Mucosa of descending colon (tissue), 3 donors: Measurements from ENCODE around the gene PHKB. TPM values are rescaled to one million over a fixed set of nuclear protein-coding genes. Genes with fewer than 3 reads are reported as not detected.

Source experiments
- ATAC-seq: fragments of 200-7000 bp; cut with Tn5 transposase; one replicate; pipeline ENCODE4 v1.9.1; 2020; ENCODE audit warnings: mild to moderate bottlenecking, moderate library complexity
- DNase-seq, 3 donors: peaks; one replicate each; pipeline ENCODE4 v3.0.0-alpha.2; 2020
- H3K36me3 ChIP-seq: fragments of 200-600 bp; one replicate; pipeline ENCODE4 v1.8.0; 2021; ENCODE audit warnings: low read depth, mild to moderate bottlenecking
- H3K4me1 ChIP-seq: fragments of 200-600 bp; one replicate; pipeline ENCODE4 v1.8.0; 2021; ENCODE audit warnings: low read depth, mild to moderate bottlenecking
- H3K4me3 ChIP-seq: fragments of 200-600 bp; one replicate; pipeline ENCODE4 v1.8.0; 2021; ENCODE audit warnings: mild to moderate bottlenecking
- H3K9me3 ChIP-seq: fragments of 200-600 bp; one replicate; pipeline ENCODE4 v1.8.0; 2021; ENCODE audit warnings: mild to moderate bottlenecking
- CTCF ChIP-seq: fragments of 200-600 bp; IDR thresholded peaks from one replicate; pipeline ENCODE4 v1.8.0; 2022; ENCODE audit warnings: antibody characterized with exemption, mild to moderate bottlenecking
- intact Hi-C, 2 donors: fragments of 100-400 bp; cut with DNase I in 1 of 2; cut with micrococcal nuclease in 1 of 2; formaldehyde crosslinking; loops; one replicate each; pipeline versions ENCODE4 v1.11.0 to v1.11.1; 2022; cut with DNase I, micrococcal nuclease
- total RNA-seq, 3 donors: library from RNA; stranded (reverse); fragmentation: NEBNext Ultra II Directional in 2 of 3; extraction: Animal tissue kit (Norgen Biotek cat#: 25700) in 2 of 3; gene quantifications; one replicate each; pipeline versions ENCODE4 v1.2.1 to v1.2.4, GENCODE V29; 2021 to 2023
- donor health status: DM: no; HTN: no; CAD: no; lungs with moderate emphysema.
- donor health status: DM: no; HTN: no; CAD: no.
- donor health status: DM: no; HTN: yes; CAD: no.

Gene PHKB
- total RNA-seq, 3 donors from 2014 or later: 67.8 to 101 (median 81.4) TPM

- ATAC-seq (no peak), DNase-seq (no peak)
- no peak overlapping the region for H3K4me3 ChIP-seq
- no peaks in the 10 kb centered on the region for H3K4me1 ChIP-seq
- no peak for TF ChIP-seq CTCF
- H3K36me3 ChIP-seq: no peaks in the 10 kb centered on the region
- H3K9me3 ChIP-seq: no peaks in the 10 kb centered on the region
- intact Hi-C loops: no loop called here
Measured at GRCh38 chr16:47581114-47581513, 120.0 kb downstream of the PHKB start.

- H3K36me3 ChIP-seq: no peaks in the 10 kb centered on the region
- intact Hi-C loops: no loop called here
- H3K4me3 ChIP-seq: no peak overlapping the region
- H3K9me3 ChIP-seq: no peaks in the 10 kb centered on the region
- H3K4me1 ChIP-seq: no peaks in the 10 kb centered on the region
- DNase-seq (no peak), ATAC-seq (no peak)
- TF ChIP-seq CTCF: no peak
Measured at GRCh38 chr16:47584464-47585225, 123.5 kb downstream of the PHKB start.

GRCh38 chr16:47586121-47586520 is 125.0 kb downstream of the PHKB start:
- Histone ChIP-seq H3K4me3 (no peak overlapping the region), H3K36me3 (no peaks in the 10 kb centered on the region), H3K4me1 (no peaks in the 10 kb centered on the region), H3K9me3 (no peaks in the 10 kb centered on the region)
- DNase-seq (no peak), ATAC-seq (no peak)
- intact Hi-C loops: no loop called here
- no peak for TF ChIP-seq CTCF

GRCh38 chr16:47590472-47590871 is 129.3 kb downstream of the PHKB start:
- Histone ChIP-seq H3K4me1 (no peaks in the 10 kb centered on the region), H3K36me3 (no peaks in the 10 kb centered on the region), H3K9me3 (no peaks in the 10 kb centered on the region), H3K4me3 (no peak overlapping the region)
- no peak for DNase-seq
- TF ChIP-seq CTCF: no peak
- no peak for ATAC-seq
- intact Hi-C loops: no loop called here

GRCh38 chr16:47592232-47592631 is 131.1 kb downstream of the PHKB start:
- TF ChIP-seq CTCF: no peak
- H3K36me3 ChIP-seq: no peaks in the 10 kb centered on the region
- H3K4me1 ChIP-seq: no peaks in the 10 kb centered on the region
- no peaks in the 10 kb centered on the region for H3K9me3 ChIP-seq
- H3K4me3 ChIP-seq: no peak overlapping the region
- intact Hi-C loops: no loop called here
- DNase-seq: no peak
- no peak for ATAC-seq
